ENCODE data around the gene ZNF497. TPM values are rescaled to one million over a fixed set of nuclear protein-coding genes. Genes with fewer than 3 reads are reported as not detected.

ZNF497 gene
- total and polyA plus RNA-seq, 2 of the 13 experiments (the other 11 are each of a cell fraction or from before 2014, with no cell fraction given), result 1.5 to 1.9 TPM

DNA sequence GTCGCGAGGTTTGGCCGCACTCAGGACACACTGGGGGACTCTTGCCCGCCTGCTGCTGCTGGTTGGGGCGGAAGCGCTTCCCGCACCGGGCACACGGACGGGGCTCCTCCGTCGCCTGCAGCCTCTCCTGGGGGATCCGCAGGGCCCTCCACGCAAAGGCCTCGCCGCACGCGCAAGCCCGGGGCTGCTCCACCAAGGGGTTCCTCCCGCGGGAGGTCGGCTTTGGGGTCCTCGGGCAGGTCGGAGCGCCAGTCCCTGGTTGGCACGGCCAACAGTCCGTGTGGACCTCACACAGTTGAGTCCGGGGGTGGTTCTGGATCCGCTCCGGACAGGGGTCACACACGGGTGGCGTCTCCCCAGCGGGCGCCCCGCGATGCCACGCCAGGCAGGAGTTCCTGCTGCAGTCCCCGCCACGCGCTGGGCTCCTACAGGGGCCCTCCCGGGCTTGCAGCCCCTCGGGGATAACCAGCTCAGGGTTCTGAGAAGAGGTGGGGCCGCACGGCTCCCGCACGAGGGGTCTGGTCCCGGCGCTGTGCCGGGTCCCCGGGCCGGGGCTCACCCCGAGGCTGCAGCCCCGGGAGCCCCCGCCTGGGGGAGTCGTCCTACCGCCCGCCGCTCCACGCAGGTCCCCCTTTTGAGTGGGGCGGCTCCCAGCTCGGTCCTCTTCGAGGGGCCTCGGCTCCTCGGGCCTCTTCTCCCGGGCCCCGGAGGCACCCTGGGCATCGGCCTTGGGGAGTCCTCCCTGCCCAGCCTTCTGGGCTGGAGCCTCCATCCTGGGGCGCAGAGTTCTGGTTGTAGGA is 6.2 kb upstream of the ZNF497 start:
- DNase-seq (ENCODE audit: low spot score), result no peak
- Histone ChIP-seq H3K4me2 (ENCODE audit: low read depth, low read length) (no peak overlapping the region), H3K27ac (ENCODE audit: extremely low read length, insufficient read depth, low read length) (no peak overlapping the region), H3K4me3 (replicated peaks in 1 of 3; ENCODE audit: insufficient read depth in 1 of 3, low read depth in 2 of 3, low read length in 3 of 3) (no peak overlapping the region), H3K9me3 (ENCODE audit: low read length) (no peaks in the 10 kb centered on the region), H4K20me1 (ENCODE audit: insufficient read depth, low read length) (no peaks in the 10 kb centered on the region), H3K9ac (ENCODE audit: insufficient read depth, low read depth, low read length) (no peak overlapping the region), H3K36me3 (replicated peaks in 1 of 2; ENCODE audit: control insufficient read depth in 1 of 2, insufficient read depth in 2 of 2, low read length in 2 of 2) (no peaks in the 10 kb centered on the region), H3K4me1 (ENCODE audit: insufficient read depth, low read length) (peaks cover 9% of the 10 kb centered on the region), H3K79me2 (ENCODE audit: insufficient read depth, low read length) (no peaks in the 10 kb centered on the region), H2AFZ (ENCODE audit: low read length) (no peak overlapping the region), H3K27me3 (ENCODE audit: control insufficient read depth in 1 of 2, insufficient read depth in 2 of 2, low read length in 2 of 2) (no peaks in the 10 kb centered on the region)
- FAIRE-seq, result no peak
- ChIA-PET CTCF (ENCODE audit: low intra/inter-chr PET ratio, low total read pairs) (no interaction called here), POLR2A (no interaction called here)
- BruUV-seq (replicated peaks), result no TSS peak
- TF ChIP-seq IRF2 (CRISPR knock-in tag; IDR thresholded peaks at IDR 0.05), result no peak
- intact Hi-C loops (cut with micrococcal nuclease; ENCODE audit: unreplicated experiment) (no loop called here), in situ Hi-C loops (cut with HindIII; ENCODE audit: extremely low pct_ligation_motif_present, low pct_unique_long_range_greater_than_20kb) (no loop called here)
- no peak for ATAC-seq
- WGBS (ENCODE audit: low lambda C conversion rate), result 93% methylated on average over 15 of the region's 68 CpGs

DNA sequence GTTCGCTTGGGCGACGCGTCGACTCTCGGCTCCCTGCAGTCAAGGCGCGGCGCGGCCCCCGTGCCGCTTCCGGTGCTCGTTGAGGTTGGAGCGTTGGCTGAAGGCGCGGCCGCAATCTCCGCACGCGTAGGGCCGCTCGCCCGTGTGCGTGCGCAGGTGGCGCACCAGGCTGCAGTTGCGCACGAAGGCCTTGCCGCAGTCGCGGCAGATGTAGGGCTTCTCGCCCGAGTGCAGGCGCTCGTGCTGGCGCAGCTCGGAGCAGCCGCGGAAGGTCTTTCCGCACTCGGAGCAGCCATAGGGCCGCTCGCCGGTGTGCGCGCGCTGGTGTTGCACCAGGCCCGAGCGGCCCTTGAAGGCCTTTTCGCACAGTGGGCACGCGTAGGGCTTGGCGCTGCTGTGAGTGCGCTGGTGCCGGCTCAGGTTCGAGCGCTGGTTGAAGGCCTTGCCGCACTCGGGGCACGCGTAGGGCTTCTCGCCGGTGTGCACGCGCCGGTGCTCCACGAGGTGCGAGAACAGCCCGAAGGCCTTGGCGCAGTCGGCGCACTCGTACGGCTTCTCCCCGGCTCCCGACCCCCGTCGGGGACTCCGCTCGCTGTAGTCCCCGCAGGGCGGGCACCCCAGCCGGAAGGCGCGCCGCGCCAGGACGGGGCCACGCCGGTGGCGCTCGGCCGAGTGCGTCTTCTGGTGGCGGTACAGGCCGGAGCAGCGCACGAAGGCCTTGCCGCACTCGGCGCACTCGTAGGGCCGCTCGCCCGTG is 5.3 kb upstream of the ZNF497 start:
- 98% methylated on average over 50 of the region's 106 CpGs for WGBS (ENCODE audit: low lambda C conversion rate)
- ATAC-seq, result no peak
- TF ChIP-seq SMC3 (IDR thresholded peaks at IDR 0.05; ENCODE audit: low read length) (no peak), YEATS2 (CRISPR knock-in tag; IDR thresholded peaks at IDR 0.05; ENCODE audit: borderline replicate concordance) (no peak), FOXC1 (CRISPR knock-in tag; IDR thresholded peaks at IDR 0.05; ENCODE audit: borderline replicate concordance) (no peak), TSC22D2 (CRISPR knock-in tag; IDR thresholded peaks at IDR 0.05; ENCODE audit: borderline replicate concordance) (no peak), CBX1 (IDR thresholded peaks at IDR 0.05; ENCODE audit: low read depth) (no peak), ZNF879 (CRISPR knock-in tag; IDR thresholded peaks at IDR 0.05) (no peak), ZFP36L1 (CRISPR knock-in tag; IDR thresholded peaks at IDR 0.05) (no peak)
- TF ChIP-seq, protein P1, sequence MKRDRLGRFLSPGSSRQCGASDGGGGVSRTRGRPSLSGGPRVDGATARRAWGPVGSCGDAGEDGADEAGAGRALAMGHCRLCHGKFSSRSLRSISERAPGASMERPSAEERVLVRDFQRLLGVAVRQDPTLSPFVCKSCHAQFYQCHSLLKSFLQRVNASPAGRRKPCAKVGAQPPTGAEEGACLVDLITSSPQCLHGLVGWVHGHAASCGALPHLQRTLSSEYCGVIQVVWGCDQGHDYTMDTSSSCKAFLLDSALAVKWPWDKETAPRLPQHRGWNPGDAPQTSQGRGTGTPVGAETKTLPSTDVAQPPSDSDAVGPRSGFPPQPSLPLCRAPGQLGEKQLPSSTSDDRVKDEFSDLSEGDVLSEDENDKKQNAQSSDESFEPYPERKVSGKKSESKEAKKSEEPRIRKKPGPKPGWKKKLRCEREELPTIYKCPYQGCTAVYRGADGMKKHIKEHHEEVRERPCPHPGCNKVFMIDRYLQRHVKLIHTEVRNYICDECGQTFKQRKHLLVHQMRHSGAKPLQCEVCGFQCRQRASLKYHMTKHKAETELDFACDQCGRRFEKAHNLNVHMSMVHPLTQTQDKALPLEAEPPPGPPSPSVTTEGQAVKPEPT (CRISPR knock-in tag; IDR thresholded peaks at IDR 0.05; ENCODE audit: low read depth), result no peak
- TF ChIP-seq, protein P2, sequence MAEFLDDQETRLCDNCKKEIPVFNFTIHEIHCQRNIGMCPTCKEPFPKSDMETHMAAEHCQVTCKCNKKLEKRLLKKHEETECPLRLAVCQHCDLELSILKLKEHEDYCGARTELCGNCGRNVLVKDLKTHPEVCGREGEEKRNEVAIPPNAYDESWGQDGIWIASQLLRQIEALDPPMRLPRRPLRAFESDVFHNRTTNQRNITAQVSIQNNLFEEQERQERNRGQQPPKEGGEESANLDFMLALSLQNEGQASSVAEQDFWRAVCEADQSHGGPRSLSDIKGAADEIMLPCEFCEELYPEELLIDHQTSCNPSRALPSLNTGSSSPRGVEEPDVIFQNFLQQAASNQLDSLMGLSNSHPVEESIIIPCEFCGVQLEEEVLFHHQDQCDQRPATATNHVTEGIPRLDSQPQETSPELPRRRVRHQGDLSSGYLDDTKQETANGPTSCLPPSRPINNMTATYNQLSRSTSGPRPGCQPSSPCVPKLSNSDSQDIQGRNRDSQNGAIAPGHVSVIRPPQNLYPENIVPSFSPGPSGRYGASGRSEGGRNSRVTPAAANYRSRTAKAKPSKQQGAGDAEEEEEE (CRISPR knock-in tag; IDR thresholded peaks at IDR 0.05; ENCODE audit: borderline replicate concordance), result no peak
- TF ChIP-seq, protein P3, sequence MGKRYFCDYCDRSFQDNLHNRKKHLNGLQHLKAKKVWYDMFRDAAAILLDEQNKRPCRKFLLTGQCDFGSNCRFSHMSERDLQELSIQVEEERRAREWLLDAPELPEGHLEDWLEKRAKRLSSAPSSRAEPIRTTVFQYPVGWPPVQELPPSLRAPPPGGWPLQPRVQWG (CRISPR knock-in tag; IDR thresholded peaks at IDR 0.05; ENCODE audit: borderline replicate concordance, low read depth), result no peak

More for the DNA sequence above, 5.3 kb upstream of the ZNF497 start:
- CTCF ChIA-PET (ENCODE audit: low intra/inter-chr PET ratio, low total read pairs), result no interaction called here
- Histone ChIP-seq H3K79me2 (ENCODE audit: insufficient read depth, low read length) (no peaks in the 10 kb centered on the region), H3K36me3 (replicated peaks in 1 of 2; ENCODE audit: control insufficient read depth in 1 of 2, insufficient read depth in 2 of 2, low read length in 2 of 2) (no peaks in the 10 kb centered on the region), H3K9ac (ENCODE audit: insufficient read depth, low read depth, low read length) (no peak overlapping the region), H3K9me3 (ENCODE audit: low read length) (no peaks in the 10 kb centered on the region), H3K4me1 (ENCODE audit: insufficient read depth, low read length) (peaks cover 9% of the 10 kb centered on the region), H2AFZ (ENCODE audit: low read length) (no peak overlapping the region), H4K20me1 (ENCODE audit: insufficient read depth, low read length) (no peaks in the 10 kb centered on the region), H3K27me3 (ENCODE audit: control insufficient read depth in 1 of 2, insufficient read depth in 2 of 2, low read length in 2 of 2) (no peaks in the 10 kb centered on the region), H3K4me2 (ENCODE audit: low read depth, low read length) (no peak overlapping the region), H3K27ac (ENCODE audit: extremely low read length, insufficient read depth, low read length) (no peak overlapping the region), H3K4me3 (replicated peaks in 1 of 3; ENCODE audit: insufficient read depth in 1 of 3, low read depth in 2 of 3, low read length in 3 of 3) (no peak overlapping the region)
- BruUV-seq (replicated peaks), result no TSS peak
- DNase-seq (ENCODE audit: low spot score), result no peak
- intact Hi-C loops (cut with micrococcal nuclease; ENCODE audit: unreplicated experiment) (no loop called here), in situ Hi-C loops (cut with HindIII; ENCODE audit: extremely low pct_ligation_motif_present, low pct_unique_long_range_greater_than_20kb) (no loop called here)
- POLR2A ChIA-PET, result no interaction called here
- FAIRE-seq, result no peak
